Heart right ventricle (tissue), 16 donors: ENCODE results near the gene C2orf76. TPM values are rescaled to one million over a fixed set of nuclear protein-coding genes. Genes with fewer than 3 reads are reported as not detected.
A peak's percentile ranks its signal among the peaks of the same experiment; 100 is the strongest.

Source experiments
- ATAC-seq, 8 donors: fragments of 200-7000 bp; cut with Tn5 transposase; one replicate each; pipeline ENCODE4 v1.9.1; 2020; ENCODE audit warnings: mild to moderate bottlenecking in 8 of 8, moderate library complexity in 8 of 8, moderate number of reproducible peaks in 1 of 8
- DNase-seq, 2 donors: peaks; one replicate each; pipeline ENCODE4 v3.0.0-alpha.2; 2020
- H3K27ac ChIP-seq, 10 donors: fragments of 200-600 bp; sonication (generic) in 2 of 10; one replicate each; pipeline versions ENCODE4 v1.5.0 to v1.8.0; 2020 to 2022; ENCODE audit warnings: mild to moderate bottlenecking in 3 of 10
- H3K27me3 ChIP-seq, 7 donors: fragments of 200-600 bp; one replicate each; pipeline ENCODE4 v1.8.0; 2021 to 2022; ENCODE audit warnings: mild to moderate bottlenecking in 2 of 7
- H3K36me3 ChIP-seq, 9 donors: fragments of 200-600 bp; sonication (generic) in 1 of 9; one replicate each; pipeline versions ENCODE4 v1.5.0 to v1.8.0; 2020 to 2022; ENCODE audit warnings: mild to moderate bottlenecking in 2 of 9
- H3K4me1 ChIP-seq, 9 donors: fragments of 200-600 bp; sonication (generic) in 1 of 9; one replicate each; pipeline versions ENCODE4 v1.5.0 to v1.8.0; 2020 to 2022; ENCODE audit warnings: mild to moderate bottlenecking in 4 of 9
- H3K4me3 ChIP-seq, 10 donors: fragments of 200-600 bp; sonication (generic) in 2 of 10; one replicate each; pipeline versions ENCODE4 v1.5.0 to v1.8.0; 2020 to 2022; ENCODE audit warnings: mild to moderate bottlenecking in 7 of 10, moderate library complexity in 2 of 10
- H3K9me3 ChIP-seq, 11 donors: fragments of 200-600 bp in 10 of 11; sonication (generic) in 2 of 11; one replicate each; pipeline versions ENCODE4 v1.5.0 to v1.8.0; 2013 to 2022; ENCODE audit warnings: mild to moderate bottlenecking in 2 of 11, control low read depth in 1 of 11, moderate library complexity in 1 of 11
- CTCF ChIP-seq, 9 donors: fragments of 200-600 bp; sonication (generic) in 2 of 9; IDR thresholded peaks; one replicate each; pipeline versions ENCODE4 v1.5.0 to v1.8.0; 2021 to 2022; ENCODE audit warnings: antibody characterized with exemption in 9 of 9, mild to moderate bottlenecking in 5 of 9, moderate library complexity in 1 of 9
- WGBS, 2 donors: extraction: QIAGEN DNeasy Blood & Tissue Kit; methylation state at CpG; one replicate each; pipeline ENCODE4 v1.1.7; 2013; ENCODE audit warnings: inconsistent platforms in 1 of 2; 5-methylcytosine and 5-hydroxymethylcytosine counted together
- intact Hi-C, 10 donors: fragments of 100-400 bp; cut with DNase I; formaldehyde crosslinking; loops; one replicate each; pipeline versions ENCODE4 v1.11.1 to v1.14.2; 2022
- polyA plus RNA-seq, 2 donors: library from polyadenylated mRNA; stranded (reverse); fragments of 200-250 nt; gene quantifications; one replicate each; pipeline ENCODE4 v1.2.3, GENCODE V29; 2013
- total RNA-seq, 10 donors: library from RNA; stranded (reverse); fragmentation: NEBNext Ultra II Directional in 3 of 10; extraction: Animal tissue kit (Norgen Biotek cat#: 25700) in 3 of 10; gene quantifications; one replicate each; pipeline versions ENCODE4 v1.2.1 to v1.2.4, GENCODE V29; 2021 to 2023
- donor health status: Arrhythmogenic right ventricular cardiomyopathy.
- donor health status: ischemic (EF 13 %, LVEDD 7.1; RV severe dilation, severe dysfunction).
- donor health status: healthy with polysubstance abuse.
- donor health status: DM: no; HTN: yes; CAD: no.
- donor health status: DM: no; HTN: no; CAD: no.
- donor health status: ischemic (EF 25% LVEDD 6.9; RV normal size, moderate dysfunction).
- donor health status: ischemic (EF 25% LVEDD 5.7; RV mildly dilated, moderate dysfunction).
- donor health status: healthy.
- donor health status: DM: yes; HTN: yes; CAD: no.
- donor health status: Ischemic cardiomyopathy.
- donor health status: ischemic (EF 35%, LVEDD 5.7; RV mildly dilated, moderate dysfunction).
- donor health status: nonischemic (EF 11% LVEDD 7.7; RV severe dilation, severe dysfunction).
- donor health status: DM: yes; HTN: yes; CAD: no.
- donor health status: PGD.
- donor health status: ischemic (EF 29% LVEDD 5.4; RV normal size, mild dysfunction).
- donor health status: nonischemic (EF 23%, LVEDD 6.1; RV moderate dilation, normal function).

The C2orf76 gene
- total and polyA plus RNA-seq, 12 donors = 5.1 to 12.2 (median 8.4) TPM

- no peaks in the 10 kb centered on the region for H3K27me3 ChIP-seq
- H3K4me3 ChIP-seq = no peak overlapping the region
- ATAC-seq (peak in 6 of 8 donors; percentile 18 to 51 (median 37)), DNase-seq (peak in 1 of 2 donors; percentile 41)
- 18 to 20% methylated on average over 5 of the region's 5 CpGs for WGBS, 2 donors
- TF ChIP-seq CTCF (IDR thresholded peaks at IDR 0.05) = no peak
- intact Hi-C loops = no loop called here
- no peaks in the 10 kb centered on the region for H3K36me3 ChIP-seq
- H3K9me3 ChIP-seq = no peaks in the 10 kb centered on the region
- peak overlapping the region in 7 of 10 donors; percentile 4 to 71 (median 53) for H3K27ac ChIP-seq
- peaks cover 4 to 40% (median 28%) of the 10 kb centered on the region in 9 donors for H3K4me1 ChIP-seq
Observed at GRCh38 chr2:119389615-119390306, 23.1 kb upstream of the C2orf76 start.

GRCh38 chr2:119387381-119388129 is 20.9 kb upstream of the C2orf76 start:
- no peaks in the 10 kb centered on the region for H3K36me3 ChIP-seq
- H3K4me1 ChIP-seq = peaks cover 4 to 40% (median 28%) of the 10 kb centered on the region in 9 donors
- intact Hi-C loops = loop anchor here in 1 of 10 donors (1.0 kb wide), 1 partner anchor 20 kb away; no protein-coding TSS in a partner anchor
- peak; percentile 50 to 74 for DNase-seq
- peak overlapping the region in 1 of 10 donors; percentile 1 for H3K4me3 ChIP-seq
- H3K9me3 ChIP-seq = no peaks in the 10 kb centered on the region
- WGBS, 2 donors = 33 to 34% methylated on average over 9 of the region's 9 CpGs
- peak overlapping the region in 9 of 10 donors; percentile 36 to 86 (median 71) for H3K27ac ChIP-seq
- H3K27me3 ChIP-seq = no peaks in the 10 kb centered on the region
- TF ChIP-seq CTCF (IDR thresholded peaks at IDR 0.05) = peak in 7 of 9 donors; percentile 18 to 58 (median 37)
- ATAC-seq = peak; percentile 72 to 91 (median 83)

GRCh38 chr2:119385466-119385865 is 18.8 kb upstream of the C2orf76 start:
- DNase-seq (no peak), ATAC-seq (no peak)
- Histone ChIP-seq H3K9me3 (no peaks in the 10 kb centered on the region), H3K4me3 (no peak overlapping the region), H3K27me3 (no peaks in the 10 kb centered on the region), H3K36me3 (no peaks in the 10 kb centered on the region), H3K27ac (no peak overlapping the region), H3K4me1 (peaks cover 4 to 38% (median 28%) of the 10 kb centered on the region in 9 donors)
- TF ChIP-seq CTCF (IDR thresholded peaks at IDR 0.05) = no peak
- WGBS, 2 donors = 91 to 92% methylated on average over 3 of the region's 3 CpGs
- intact Hi-C loops = no loop called here

GRCh38 chr2:119384971-119385370 is 18.3 kb upstream of the C2orf76 start:
- no peak for DNase-seq
- 89 to 97% methylated on average over 4 of the region's 4 CpGs for WGBS, 2 donors
- intact Hi-C loops = no loop called here

More at GRCh38 chr2:119384971-119385370, 18.3 kb upstream of the C2orf76 start:
- TF ChIP-seq CTCF (IDR thresholded peaks at IDR 0.05) = no peak
- Histone ChIP-seq H3K9me3 (no peaks in the 10 kb centered on the region), H3K4me3 (no peak overlapping the region), H3K4me1 (peaks cover 4 to 33% (median 25%) of the 10 kb centered on the region in 9 donors), H3K27ac (no peak overlapping the region), H3K36me3 (no peaks in the 10 kb centered on the region), H3K27me3 (no peaks in the 10 kb centered on the region)
- no peak for ATAC-seq
